WTC11 (cell line): ENCODE data around the gene ZMIZ1. TPM values are rescaled to one million over a fixed set of nuclear protein-coding genes. Genes with fewer than 3 reads are reported as not detected.

ENCODE experiments used
- ATAC-seq: fragments of 200-7000 bp; cut with Tn5 transposase; 2 replicates; pipeline ENCODE4 v1.10.0; 2021; ENCODE audit warnings: mild to moderate bottlenecking, moderate library complexity
- CTCF ChIA-PET: fragments of 300-600 bp; sonication (Branson Sonifier 250); formaldehyde crosslinking; loops from one replicate; lab custom pipeline; 2021; ENCODE audit warnings: antibody characterized with exemption; lab: Charles Lee
- POLR2A ChIA-PET: fragments of 350-600 bp; sonication (Branson Sonifier 250); formaldehyde crosslinking; loops from one replicate; lab custom pipeline; 2021; ENCODE audit warnings: antibody characterized with exemption; lab: Charles Lee
- DNase-seq: peaks from one replicate; pipeline ENCODE4 v3.0.0; 2021; ENCODE audit warnings: low spot score
- H3K27ac Mint-ChIP-seq: 2 replicates; pipeline ENCODE4 v1.8.0; 2021; ENCODE audit warnings: mixed read lengths
- H3K27me3 Mint-ChIP-seq: 2 replicates; pipeline ENCODE4 v1.8.0; 2021; ENCODE audit warnings: low read depth, mild to moderate bottlenecking, moderate library complexity, mixed read lengths
- H3K36me3 Mint-ChIP-seq: 2 replicates; pipeline ENCODE4 v1.8.0; 2021; ENCODE audit warnings: mixed read lengths
- H3K4me1 Mint-ChIP-seq: 2 replicates; pipeline ENCODE4 v1.8.0; 2022; ENCODE audit warnings: mixed read lengths
- H3K4me3 Mint-ChIP-seq: 2 replicates; pipeline ENCODE4 v1.8.0; 2021; ENCODE audit warnings: mild to moderate bottlenecking, moderate library complexity, mixed read lengths
- H3K9me3 Mint-ChIP-seq: 2 replicates; pipeline ENCODE4 v1.8.0; 2021; ENCODE audit warnings: mixed read lengths
- ATF1 ChIP-seq: sonication (generic); formaldehyde crosslinking; IDR thresholded peaks from 2 replicates; pipeline ENCODE4 v1.8.1; 2023; ENCODE audit warnings: mild to moderate bottlenecking, moderate library complexity, missing genetic modification reagents
- CBFB ChIP-seq: sonication (generic); formaldehyde crosslinking; IDR thresholded peaks from 2 replicates; pipeline ENCODE4 v1.8.1; 2022; ENCODE audit warnings: mild to moderate bottlenecking, low read depth, missing genetic modification reagents
- FOXJ3 ChIP-seq: sonication (generic); formaldehyde crosslinking; IDR thresholded peaks from 2 replicates; pipeline ENCODE4 v1.9.0; 2021; ENCODE audit warnings: missing genetic modification reagents, mild to moderate bottlenecking, borderline replicate concordance
- GABPB1 ChIP-seq: sonication (generic); formaldehyde crosslinking; IDR thresholded peaks from 2 replicates; pipeline ENCODE4 v1.8.1; 2023; ENCODE audit warnings: mild to moderate bottlenecking, missing genetic modification reagents
- GRHL2 ChIP-seq: fragments of 250-450 bp; sonication (Bioruptor Pico); IDR thresholded peaks from 2 replicates; pipeline ENCODE4 v1.8.0; 2022; ENCODE audit warnings: mild to moderate bottlenecking, moderate library complexity; ENCODE audit not compliant: insufficient replicate concordance, severe bottlenecking
- GTF2I ChIP-seq: fragments of 250-450 bp; sonication (Bioruptor Pico); conservative IDR thresholded peaks from 2 replicates; pipeline ENCODE4 v1.4.0; 2021; ENCODE audit warnings: mild to moderate bottlenecking
- HMGA2 ChIP-seq: fragments of 250-450 bp; sonication (Bioruptor Pico); IDR thresholded peaks from 2 replicates; pipeline ENCODE4 v1.4.0; 2021; ENCODE audit warnings: mild to moderate bottlenecking, moderate library complexity
- IRF2 ChIP-seq: sonication (generic); formaldehyde crosslinking; IDR thresholded peaks from 2 replicates; pipeline ENCODE4 v1.8.0; 2022; ENCODE audit warnings: low read depth, missing genetic modification reagents, borderline replicate concordance
- MXD4 ChIP-seq: fragments of 250-450 bp; sonication (Bioruptor Pico); IDR thresholded peaks from 2 replicates; pipeline ENCODE4 v1.8.0; 2021; ENCODE audit warnings: mild to moderate bottlenecking, moderate library complexity, borderline replicate concordance
- NFYB ChIP-seq: sonication (generic); formaldehyde crosslinking; conservative IDR thresholded peaks from 2 replicates; pipeline ENCODE4 v1.8.0; 2022; ENCODE audit warnings: low read depth, missing genetic modification reagents
- NR1H2 ChIP-seq: sonication (generic); formaldehyde crosslinking; IDR thresholded peaks from 2 replicates; pipeline ENCODE4 v1.9.0; 2021; ENCODE audit warnings: mild to moderate bottlenecking, moderate library complexity, missing genetic modification reagents
- RORB ChIP-seq: fragments of 250-450 bp; sonication (Bioruptor Pico); IDR thresholded peaks from 2 replicates; pipeline ENCODE4 v1.9.0; 2021; ENCODE audit warnings: mild to moderate bottlenecking
- SMAD4 ChIP-seq: sonication (generic); formaldehyde crosslinking; IDR thresholded peaks from 2 replicates; pipeline ENCODE4 v1.8.0; 2022; ENCODE audit warnings: mild to moderate bottlenecking, missing genetic modification reagents
- ZNF219 ChIP-seq: sonication (generic); formaldehyde crosslinking; IDR thresholded peaks from 2 replicates; pipeline ENCODE4 v1.8.0; 2023; ENCODE audit warnings: missing genetic modification reagents, mild to moderate bottlenecking, borderline replicate concordance
- ZNF396 ChIP-seq: fragments of 250-450 bp; sonication (Bioruptor Pico); IDR thresholded peaks from 2 replicates; pipeline ENCODE4 v1.8.0; 2021; ENCODE audit warnings: mild to moderate bottlenecking, moderate library complexity, borderline replicate concordance
- total RNA-seq: library from RNA; stranded (reverse); gene quantifications from 3 replicates; pipeline ENCODE4 v1.2.3, GENCODE V29; 2021
- TF ChIP-seq, protein P1 (sequence below): fragments of 250-450 bp; sonication (Bioruptor Pico); IDR thresholded peaks from 2 replicates; pipeline ENCODE4 v1.8.0; 2021; ENCODE audit warnings: mild to moderate bottlenecking
- TF ChIP-seq, protein P2 (sequence below): sonication (generic); formaldehyde crosslinking; IDR thresholded peaks from 2 replicates; pipeline ENCODE4 v1.8.1; 2022; ENCODE audit warnings: low read depth, mild to moderate bottlenecking, moderate library complexity, missing genetic modification reagents, borderline replicate concordance
- TF ChIP-seq, protein P3 (sequence below): sonication (generic); formaldehyde crosslinking; IDR thresholded peaks from 2 replicates; pipeline ENCODE4 v1.8.0; 2023; ENCODE audit warnings: missing genetic modification reagents
- TF ChIP-seq, protein P4 (sequence below): fragments of 250-450 bp; sonication (Bioruptor Pico); IDR thresholded peaks from 2 replicates; pipeline ENCODE4 v1.9.0; 2021; ENCODE audit warnings: moderate library complexity, mild to moderate bottlenecking, inconsistent platforms, borderline replicate concordance
- TF ChIP-seq, protein P5 (sequence below): sonication (generic); formaldehyde crosslinking; IDR thresholded peaks from 2 replicates; pipeline ENCODE4 v1.8.0; 2022; ENCODE audit warnings: mild to moderate bottlenecking, missing genetic modification reagents
- TF ChIP-seq, protein P6 (sequence below): fragments of 200-600 bp; IDR thresholded peaks from 2 replicates; pipeline ENCODE4 v1.8.0; 2022; ENCODE audit warnings: antibody characterized with exemption

Gene ZMIZ1
- total RNA-seq, 1 experiment from 2014 or later: 44.4 TPM

DNA sequence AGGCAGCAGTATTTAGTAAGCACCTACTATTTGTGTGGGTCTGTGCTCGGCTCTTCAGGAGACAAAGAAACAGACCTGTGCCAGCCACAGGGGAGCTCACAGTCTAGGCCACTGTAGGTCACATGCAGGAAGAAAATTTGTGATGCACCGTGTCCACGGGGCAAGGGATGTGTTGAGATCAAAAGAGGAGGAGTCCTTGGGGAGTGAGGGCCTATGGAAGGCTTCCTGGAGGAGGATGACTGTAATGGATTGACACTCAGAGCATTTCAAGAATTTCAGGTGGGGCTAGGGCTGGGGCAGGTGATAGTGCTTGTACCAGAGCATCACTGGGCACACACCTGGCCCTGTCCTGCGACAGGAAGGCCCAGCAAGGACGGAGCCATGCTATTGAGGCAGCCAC, 102.7 kb downstream of the ZMIZ1 start:
- H3K27ac Mint-ChIP-seq: no peak overlapping the region
- ChIA-PET POLR2A (no interaction called here), CTCF (interaction anchor here (1.5 kb wide), 1 partner anchor 42 kb away, joined by 4 read pairs; no protein-coding TSS in a partner anchor)
- H3K4me3 Mint-ChIP-seq: no peak overlapping the region
- DNase-seq: no peak
- H3K9me3 Mint-ChIP-seq: no peaks in the 10 kb centered on the region
- peaks cover 12% of the 10 kb centered on the region for H3K4me1 Mint-ChIP-seq
- no peaks in the 10 kb centered on the region for H3K36me3 Mint-ChIP-seq
- no peaks in the 10 kb centered on the region for H3K27me3 Mint-ChIP-seq
- TF ChIP-seq CBFB (CRISPR knock-in tag): no peak
- TF ChIP-seq IRF2 (CRISPR knock-in tag): no peak
- TF ChIP-seq ZNF219 (CRISPR knock-in tag): no peak
- TF ChIP-seq RORB (CRISPR knock-in tag): no peak
- TF ChIP-seq, protein P1, sequence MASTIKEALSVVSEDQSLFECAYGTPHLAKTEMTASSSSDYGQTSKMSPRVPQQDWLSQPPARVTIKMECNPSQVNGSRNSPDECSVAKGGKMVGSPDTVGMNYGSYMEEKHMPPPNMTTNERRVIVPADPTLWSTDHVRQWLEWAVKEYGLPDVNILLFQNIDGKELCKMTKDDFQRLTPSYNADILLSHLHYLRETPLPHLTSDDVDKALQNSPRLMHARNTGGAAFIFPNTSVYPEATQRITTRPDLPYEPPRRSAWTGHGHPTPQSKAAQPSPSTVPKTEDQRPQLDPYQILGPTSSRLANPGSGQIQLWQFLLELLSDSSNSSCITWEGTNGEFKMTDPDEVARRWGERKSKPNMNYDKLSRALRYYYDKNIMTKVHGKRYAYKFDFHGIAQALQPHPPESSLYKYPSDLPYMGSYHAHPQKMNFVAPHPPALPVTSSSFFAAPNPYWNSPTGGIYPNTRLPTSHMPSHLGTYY (CRISPR knock-in tag): no peak
- TF ChIP-seq, protein P2, sequence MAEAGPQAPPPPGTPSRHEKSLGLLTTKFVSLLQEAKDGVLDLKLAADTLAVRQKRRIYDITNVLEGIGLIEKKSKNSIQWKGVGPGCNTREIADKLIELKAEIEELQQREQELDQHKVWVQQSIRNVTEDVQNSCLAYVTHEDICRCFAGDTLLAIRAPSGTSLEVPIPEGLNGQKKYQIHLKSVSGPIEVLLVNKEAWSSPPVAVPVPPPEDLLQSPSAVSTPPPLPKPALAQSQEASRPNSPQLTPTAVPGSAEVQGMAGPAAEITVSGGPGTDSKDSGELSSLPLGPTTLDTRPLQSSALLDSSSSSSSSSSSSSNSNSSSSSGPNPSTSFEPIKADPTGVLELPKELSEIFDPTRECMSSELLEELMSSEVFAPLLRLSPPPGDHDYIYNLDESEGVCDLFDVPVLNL (CRISPR knock-in tag): no peak
- no peak for TF ChIP-seq ZNF396 (CRISPR knock-in tag)
- TF ChIP-seq, all 79 proteins: peak for 0
- ATAC-seq: no peak; the same call in 1 of the 2 replicates

DNA sequence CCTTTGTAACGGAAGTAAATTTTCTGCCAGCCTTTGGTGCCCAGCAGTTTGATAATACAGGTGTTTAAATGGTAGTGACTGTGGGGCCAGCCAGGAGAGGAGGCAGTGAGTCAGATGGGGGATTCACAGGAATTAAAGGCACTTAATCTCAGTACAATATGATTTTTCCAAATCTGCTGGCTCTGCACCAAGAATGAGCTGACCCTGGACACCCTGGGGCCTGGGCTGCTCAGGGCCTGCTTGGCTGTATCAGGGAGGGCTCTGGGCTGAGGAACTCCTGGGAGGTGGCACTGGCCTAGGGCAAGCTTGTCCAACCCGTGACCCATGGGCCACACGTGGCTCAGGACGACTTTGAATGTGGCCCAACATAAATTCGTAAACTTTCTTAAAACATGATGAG, 104.1 kb downstream of the ZMIZ1 start:
- CTCF ChIA-PET: no interaction called here
- no peak overlapping the region for H3K27ac Mint-ChIP-seq

DNA sequence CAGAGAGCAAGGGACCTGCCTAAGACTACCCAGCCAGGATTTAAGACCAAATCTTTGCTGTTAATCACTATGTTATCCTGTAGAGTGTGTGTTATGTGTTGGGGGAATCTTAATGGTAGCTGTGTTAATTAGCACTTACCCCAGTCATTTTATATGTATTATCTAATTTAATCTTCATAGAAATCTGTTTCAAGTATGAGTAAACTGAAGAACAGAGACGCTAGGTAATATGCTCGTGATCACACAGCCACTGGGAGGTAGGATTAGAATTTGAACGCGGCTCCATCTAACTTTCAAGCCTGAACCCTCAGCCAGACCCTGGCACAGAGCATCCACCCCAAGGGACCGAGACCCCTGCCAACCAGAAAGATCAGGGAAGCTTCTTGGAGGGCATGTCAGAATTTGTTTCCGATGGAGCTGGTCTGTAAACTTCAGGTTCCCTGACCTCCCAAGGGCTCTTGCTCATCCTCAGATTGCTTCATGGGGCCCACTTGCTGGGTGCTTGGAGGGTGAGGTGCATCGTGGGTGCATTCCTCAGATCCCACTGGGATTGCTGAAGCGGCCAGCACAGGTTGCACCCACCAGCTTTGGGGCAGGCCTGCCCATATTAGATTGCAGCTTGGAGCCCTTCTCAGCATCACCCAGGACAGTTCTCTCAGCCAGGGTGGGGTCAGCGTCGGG, 105.0 kb downstream of the ZMIZ1 start:
- Mint-ChIP-seq H3K27ac (no peak overlapping the region; the same call in 1 of the 2 replicates), H3K27me3 (no peaks in the 10 kb centered on the region), H3K4me3 (no peak overlapping the region), H3K36me3 (no peaks in the 10 kb centered on the region), H3K4me1 (peaks cover 14% of the 10 kb centered on the region), H3K9me3 (no peaks in the 10 kb centered on the region)
- CTCF ChIA-PET: interaction anchor here (0.8 kb wide), 1 partner anchor 16 kb away, joined by 3 read pairs; no protein-coding TSS in a partner anchor
- ATAC-seq: no peak
- DNase-seq: no peak
- POLR2A ChIA-PET: no interaction called here
- TF ChIP-seq NR1H2 (CRISPR knock-in tag): no peak
- TF ChIP-seq GABPB1 (CRISPR knock-in tag): no peak
- no peak for TF ChIP-seq GTF2I (CRISPR knock-in tag)
- TF ChIP-seq, protein P3, sequence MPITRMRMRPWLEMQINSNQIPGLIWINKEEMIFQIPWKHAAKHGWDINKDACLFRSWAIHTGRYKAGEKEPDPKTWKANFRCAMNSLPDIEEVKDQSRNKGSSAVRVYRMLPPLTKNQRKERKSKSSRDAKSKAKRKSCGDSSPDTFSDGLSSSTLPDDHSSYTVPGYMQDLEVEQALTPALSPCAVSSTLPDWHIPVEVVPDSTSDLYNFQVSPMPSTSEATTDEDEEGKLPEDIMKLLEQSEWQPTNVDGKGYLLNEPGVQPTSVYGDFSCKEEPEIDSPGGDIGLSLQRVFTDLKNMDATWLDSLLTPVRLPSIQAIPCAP (CRISPR knock-in tag): no peak
- TF ChIP-seq NFYB (CRISPR knock-in tag): no peak
- TF ChIP-seq, protein P4, sequence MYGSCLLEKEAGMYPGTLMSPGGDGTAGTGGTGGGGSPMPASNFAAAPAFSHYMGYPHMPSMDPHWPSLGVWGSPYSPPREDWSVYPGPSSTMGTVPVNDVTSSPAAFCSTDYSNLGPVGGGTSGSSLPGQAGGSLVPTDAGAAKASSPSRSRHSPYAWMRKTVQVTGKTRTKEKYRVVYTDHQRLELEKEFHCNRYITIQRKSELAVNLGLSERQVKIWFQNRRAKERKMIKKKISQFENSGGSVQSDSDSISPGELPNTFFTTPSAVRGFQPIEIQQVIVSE (CRISPR knock-in tag): no peak
- TF ChIP-seq FOXJ3 (CRISPR knock-in tag): no peak
- TF ChIP-seq GRHL2 (CRISPR knock-in tag): no peak

More for the DNA sequence above, 104.1 kb downstream of the ZMIZ1 start:
- Mint-ChIP-seq H3K9me3 (no peaks in the 10 kb centered on the region), H3K27me3 (no peaks in the 10 kb centered on the region), H3K4me3 (no peak overlapping the region), H3K4me1 (peaks cover 11% of the 10 kb centered on the region), H3K36me3 (no peaks in the 10 kb centered on the region)
- POLR2A ChIA-PET: no interaction called here
- no peak for DNase-seq
- ATAC-seq: no peak
- no peak for TF ChIP-seq FOXJ3 (CRISPR knock-in tag)
- TF ChIP-seq MXD4 (CRISPR knock-in tag): no peak
- TF ChIP-seq, protein P5, sequence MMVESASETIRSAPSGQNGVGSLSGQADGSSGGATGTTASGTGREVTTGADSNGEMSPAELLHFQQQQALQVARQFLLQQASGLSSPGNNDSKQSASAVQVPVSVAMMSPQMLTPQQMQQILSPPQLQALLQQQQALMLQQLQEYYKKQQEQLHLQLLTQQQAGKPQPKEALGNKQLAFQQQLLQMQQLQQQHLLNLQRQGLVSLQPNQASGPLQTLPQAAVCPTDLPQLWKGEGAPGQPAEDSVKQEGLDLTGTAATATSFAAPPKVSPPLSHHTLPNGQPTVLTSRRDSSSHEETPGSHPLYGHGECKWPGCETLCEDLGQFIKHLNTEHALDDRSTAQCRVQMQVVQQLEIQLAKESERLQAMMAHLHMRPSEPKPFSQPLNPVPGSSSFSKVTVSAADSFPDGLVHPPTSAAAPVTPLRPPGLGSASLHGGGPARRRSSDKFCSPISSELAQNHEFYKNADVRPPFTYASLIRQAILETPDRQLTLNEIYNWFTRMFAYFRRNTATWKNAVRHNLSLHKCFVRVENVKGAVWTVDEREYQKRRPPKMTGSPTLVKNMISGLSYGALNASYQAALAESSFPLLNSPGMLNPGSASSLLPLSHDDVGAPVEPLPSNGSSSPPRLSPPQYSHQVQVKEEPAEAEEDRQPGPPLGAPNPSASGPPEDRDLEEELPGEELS (CRISPR knock-in tag): no peak
- no peak for TF ChIP-seq GRHL2 (CRISPR knock-in tag)
- no peak for TF ChIP-seq SMAD4
- TF ChIP-seq, protein P6, sequence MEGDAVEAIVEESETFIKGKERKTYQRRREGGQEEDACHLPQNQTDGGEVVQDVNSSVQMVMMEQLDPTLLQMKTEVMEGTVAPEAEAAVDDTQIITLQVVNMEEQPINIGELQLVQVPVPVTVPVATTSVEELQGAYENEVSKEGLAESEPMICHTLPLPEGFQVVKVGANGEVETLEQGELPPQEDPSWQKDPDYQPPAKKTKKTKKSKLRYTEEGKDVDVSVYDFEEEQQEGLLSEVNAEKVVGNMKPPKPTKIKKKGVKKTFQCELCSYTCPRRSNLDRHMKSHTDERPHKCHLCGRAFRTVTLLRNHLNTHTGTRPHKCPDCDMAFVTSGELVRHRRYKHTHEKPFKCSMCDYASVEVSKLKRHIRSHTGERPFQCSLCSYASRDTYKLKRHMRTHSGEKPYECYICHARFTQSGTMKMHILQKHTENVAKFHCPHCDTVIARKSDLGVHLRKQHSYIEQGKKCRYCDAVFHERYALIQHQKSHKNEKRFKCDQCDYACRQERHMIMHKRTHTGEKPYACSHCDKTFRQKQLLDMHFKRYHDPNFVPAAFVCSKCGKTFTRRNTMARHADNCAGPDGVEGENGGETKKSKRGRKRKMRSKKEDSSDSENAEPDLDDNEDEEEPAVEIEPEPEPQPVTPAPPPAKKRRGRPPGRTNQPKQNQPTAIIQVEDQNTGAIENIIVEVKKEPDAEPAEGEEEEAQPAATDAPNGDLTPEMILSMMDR: no peak
- TF ChIP-seq HMGA2 (CRISPR knock-in tag): no peak
- TF ChIP-seq ATF1: no peak
